Measurements from ENCODE around the gene PYGL. TPM values are rescaled to one million over a fixed set of nuclear protein-coding genes. Genes with fewer than 3 reads are reported as not detected.
A peak's percentile ranks its signal among the peaks of the same experiment; 100 is the strongest.

Gene PYGL
- total and polyA plus RNA-seq, 8 donors, result 16.2 to 85.4 (median 20.2) TPM

GRCh38 chr14:50929506-50929905 lies 14.8 kb downstream of the PYGL start:
- H3K27me3 ChIP-seq, result no peaks in the 10 kb centered on the region

GRCh38 chr14:50928002-50928635 lies 16.2 kb downstream of the PYGL start:
- Histone ChIP-seq H3K27ac (peak overlapping the region in 1 of 2 donors; percentile 80), H3K36me3 (peaks cover 0 to 29% of the 10 kb centered on the region in 2 donors), H3K9me3 (no peaks in the 10 kb centered on the region), H3K4me3 (no peak overlapping the region), H3K27me3 (no peaks in the 10 kb centered on the region), H3K4me1 (peaks cover 0 to 36% of the 10 kb centered on the region in 2 donors)
- TF ChIP-seq CTCF (IDR thresholded peaks at IDR 0.05), result no peak
- ATAC-seq (peak; percentile 83), DNase-seq (peak in 1 of 4 donors; percentile 52)
- intact Hi-C loops (cut with DNase I), result no loop called here

More at GRCh38 chr14:50929506-50929905, 14.8 kb downstream of the PYGL start:
- Histone ChIP-seq H3K4me1 (peaks cover 0 to 36% of the 10 kb centered on the region in 2 donors), H3K36me3 (peaks cover 0 to 21% of the 10 kb centered on the region in 2 donors), H3K9me3 (no peaks in the 10 kb centered on the region), H3K4me3 (no peak overlapping the region), H3K27ac (no peak overlapping the region)
- DNase-seq, result no peak
- ATAC-seq, result no peak
- intact Hi-C loops (cut with DNase I), result no loop called here
- no peak for TF ChIP-seq CTCF (IDR thresholded peaks at IDR 0.05)

- Histone ChIP-seq H3K27me3 (no peaks in the 10 kb centered on the region), H3K9me3 (no peaks in the 10 kb centered on the region), H3K36me3 (peaks cover 0 to 40% of the 10 kb centered on the region in 2 donors), H3K4me3 (no peak overlapping the region), H3K27ac (peak overlapping the region; percentile 26 to 80), H3K4me1 (peaks cover 0 to 36% of the 10 kb centered on the region in 2 donors)
- ATAC-seq (peak; percentile 58), DNase-seq (no peak)
- no peak for TF ChIP-seq CTCF (IDR thresholded peaks at IDR 0.05)
- intact Hi-C loops (cut with DNase I), result no loop called here
These were observed 17.4 kb downstream of the PYGL start for GRCh38 chr14:50926851-50927386.

GRCh38 chr14:50924843-50925242 lies 19.4 kb downstream of the PYGL start:
- no peak for TF ChIP-seq CTCF (IDR thresholded peaks at IDR 0.05)

GRCh38 chr14:50924236-50924635 lies 20.0 kb downstream of the PYGL start:
- intact Hi-C loops (cut with DNase I), result no loop called here
- DNase-seq, result no peak
- no peaks in the 10 kb centered on the region for H3K27me3 ChIP-seq

More at GRCh38 chr14:50924843-50925242, 19.4 kb downstream of the PYGL start:
- peaks cover 0 to 43% of the 10 kb centered on the region in 2 donors for H3K36me3 ChIP-seq
- H3K4me3 ChIP-seq, result no peak overlapping the region
- intact Hi-C loops (cut with DNase I), result no loop called here
- H3K27me3 ChIP-seq, result no peaks in the 10 kb centered on the region
- DNase-seq, result no peak
- peaks cover 0 to 36% of the 10 kb centered on the region in 2 donors for H3K4me1 ChIP-seq
- H3K9me3 ChIP-seq, result no peaks in the 10 kb centered on the region
- no peak for ATAC-seq
- H3K27ac ChIP-seq, result no peak overlapping the region

More at GRCh38 chr14:50924236-50924635, 20.0 kb downstream of the PYGL start:
- Histone ChIP-seq H3K27ac (no peak overlapping the region), H3K4me3 (no peak overlapping the region), H3K4me1 (peaks cover 0 to 36% of the 10 kb centered on the region in 2 donors), H3K9me3 (no peaks in the 10 kb centered on the region), H3K36me3 (peaks cover 0 to 48% of the 10 kb centered on the region in 2 donors)
- ATAC-seq, result no peak
- no peak for TF ChIP-seq CTCF (IDR thresholded peaks at IDR 0.05)

All from left lung (tissue), 10 donors.